HG03442 (cell line): Measurements from ENCODE around the gene CALCOCO1.

ENCODE experiments used
- ATAC-seq: cut with Tn5 transposase; IDR thresholded peaks from one replicate; pipeline ENCODE4 v1.9.1; 2021; ENCODE audit warnings: mild to moderate bottlenecking, moderate library complexity; ENCODE audit not compliant: unreplicated experiment

CALCOCO1 gene

DNA sequence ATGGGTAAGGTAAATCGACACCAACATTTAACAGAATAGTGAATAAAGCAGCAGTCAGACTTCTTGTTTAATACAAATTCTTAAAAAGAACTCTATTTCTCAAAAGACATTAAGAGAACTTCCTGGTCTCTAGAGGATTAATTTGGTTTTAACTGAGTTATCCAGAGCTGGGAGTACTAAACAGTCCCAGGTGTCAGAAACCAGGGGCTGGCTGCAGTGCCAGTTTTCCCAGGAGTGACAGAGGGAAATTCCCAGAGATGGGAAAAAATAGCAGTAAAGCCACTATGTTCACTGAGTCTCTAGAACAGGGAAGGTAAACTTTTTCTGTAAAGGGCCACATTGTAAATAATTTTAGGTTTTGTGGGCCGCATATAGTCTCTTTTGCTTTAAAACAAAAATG, 60.2 kb downstream of the CALCOCO1 start:
- no peak for ATAC-seq

DNA sequence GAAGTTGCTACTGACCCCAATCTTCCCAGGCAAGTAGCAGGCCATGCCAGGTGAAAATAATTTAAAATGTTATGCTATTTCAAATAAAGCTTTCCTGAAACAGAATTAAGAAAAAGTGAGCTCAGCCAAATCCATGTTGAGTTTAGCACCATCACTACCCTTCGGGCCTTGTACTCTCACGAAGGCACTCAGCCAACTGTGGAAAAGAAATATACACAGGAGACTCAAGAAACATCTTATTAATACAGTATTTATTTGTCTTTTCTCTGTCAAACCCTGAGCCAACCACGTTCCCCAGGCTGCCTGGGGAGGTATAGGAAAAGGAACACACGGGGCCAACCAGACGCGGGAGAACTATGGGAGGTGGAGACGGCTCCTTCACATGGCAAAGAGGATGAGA, 62.3 kb downstream of the CALCOCO1 start:
- no peak for ATAC-seq

DNA sequence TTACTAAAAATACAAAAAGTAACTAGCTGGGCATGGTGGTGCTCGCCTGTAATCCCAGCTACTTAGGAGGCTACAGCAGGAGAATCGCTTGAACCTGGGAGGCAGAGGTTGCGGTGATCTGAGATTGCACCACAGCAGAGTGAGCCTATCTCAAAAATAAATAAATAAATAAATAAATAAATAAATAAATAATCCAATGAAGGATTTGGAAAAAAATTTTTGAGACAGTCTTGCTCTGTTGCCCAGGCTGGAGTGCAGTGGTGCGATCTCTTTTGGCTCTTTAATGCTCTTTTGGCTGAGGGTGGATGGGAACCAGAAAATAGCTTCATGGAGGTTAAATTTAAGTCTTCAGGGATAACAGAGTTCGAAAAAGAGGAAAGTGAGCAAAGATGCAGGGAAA, 63.1 kb downstream of the CALCOCO1 start:
- no peak for ATAC-seq

DNA sequence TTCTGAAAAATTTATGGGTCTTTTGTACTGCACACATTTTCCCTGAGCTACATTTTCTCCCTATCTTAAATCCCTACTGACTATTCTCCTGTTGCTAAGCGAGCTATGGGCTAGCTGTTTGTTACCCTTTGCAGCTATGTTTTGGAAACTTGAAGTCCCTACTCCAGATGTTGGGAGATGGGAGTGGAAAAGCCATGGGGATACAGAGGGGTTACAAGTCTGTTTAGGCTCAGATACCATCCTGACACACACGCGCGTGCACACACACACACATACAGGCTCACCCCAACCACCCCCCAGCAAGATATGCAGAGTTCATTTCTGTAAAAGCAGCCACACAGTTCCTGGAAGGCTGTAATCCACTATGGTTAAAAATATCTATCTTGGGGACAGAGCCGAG, 67.2 kb downstream of the CALCOCO1 start:
- ATAC-seq = no peak

DNA sequence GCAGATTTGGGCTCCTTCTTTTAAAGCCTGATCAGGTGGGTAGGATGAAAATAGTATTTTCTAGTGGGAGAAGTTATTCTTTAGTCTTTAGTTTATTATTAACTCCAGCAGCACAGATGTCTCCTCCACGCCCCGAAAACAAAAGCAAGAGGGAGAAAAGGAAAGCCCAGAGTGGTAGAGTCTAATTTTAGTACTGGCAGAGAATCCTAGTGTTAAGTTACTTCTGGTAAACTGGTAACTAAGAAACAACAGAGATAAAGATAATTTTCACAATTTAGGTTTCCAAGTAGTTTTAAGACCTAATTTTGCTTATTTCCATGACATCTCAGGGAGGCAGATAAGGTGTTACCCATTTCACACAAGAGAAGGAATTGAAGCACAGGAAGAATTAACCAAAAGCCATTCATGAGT, 67.7 kb downstream of the CALCOCO1 start:
- ATAC-seq = no peak

DNA sequence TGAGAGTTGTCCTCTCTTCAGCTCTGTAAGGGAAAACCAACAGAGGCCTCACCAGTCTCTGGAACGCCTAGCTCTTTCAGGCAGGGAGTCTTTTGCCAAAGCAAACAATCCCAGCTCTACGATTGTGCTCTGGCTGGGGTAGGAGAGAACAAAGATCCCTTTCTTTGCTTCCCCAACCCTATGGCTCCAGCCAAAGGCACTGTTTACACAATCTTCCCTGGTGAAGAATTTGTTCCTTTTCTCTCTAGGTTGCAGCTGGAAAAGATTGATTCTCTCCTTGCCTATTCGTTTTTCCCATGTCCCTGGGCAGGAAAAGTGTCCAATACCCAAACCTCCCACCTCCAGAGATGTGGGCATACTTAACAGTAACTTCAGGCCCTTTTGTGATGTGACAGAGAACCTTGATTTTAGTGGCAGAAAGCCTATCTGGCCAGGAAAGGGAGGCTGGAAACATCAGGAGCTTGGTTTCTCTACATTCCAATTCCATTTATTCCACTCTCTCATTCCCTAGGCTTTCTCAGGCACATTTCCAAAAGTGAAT, 68.2 kb downstream of the CALCOCO1 start:
- no peak for ATAC-seq
